Activated naive CD4-positive, alpha-beta T cell treated with anti-CD3 and anti-CD28 coated beads, Interleukin-2, amount 50 U/mL, for 24 hours (primary cell): ENCODE data around the gene EXOSC10.
"Not testable (repeated sequence)": the region's sequence is repeated elsewhere in the genome, so short reads cannot be mapped to it uniquely, and the experiment has no call there.

Experiments used
- H3K27ac Mint-ChIP-seq: one replicate; pipeline ENCODE4 v1.8.0; 2021; ENCODE audit warnings: mild to moderate bottlenecking, mixed read lengths
- H3K27me3 Mint-ChIP-seq: one replicate; pipeline ENCODE4 v1.8.0; 2021; ENCODE audit warnings: mixed read lengths
- H3K36me3 Mint-ChIP-seq: one replicate; pipeline ENCODE4 v1.8.0; 2021; ENCODE audit warnings: mixed read lengths
- H3K4me1 Mint-ChIP-seq: one replicate; pipeline ENCODE4 v1.8.0; 2021; ENCODE audit warnings: mixed read lengths
- H3K4me3 Mint-ChIP-seq: one replicate; pipeline ENCODE4 v1.8.0; 2021; ENCODE audit warnings: mild to moderate bottlenecking, mixed read lengths
- H3K9me3 Mint-ChIP-seq: one replicate; pipeline ENCODE4 v1.8.0; 2021; ENCODE audit warnings: mixed read lengths

EXOSC10 gene

GRCh38 chr1:11044849-11045427, 54.7 kb downstream of the EXOSC10 start:
- Mint-ChIP-seq H3K9me3 (no peaks in the 10 kb centered on the region), H3K36me3 (no peaks in the 10 kb centered on the region), H3K4me1 (no peaks in the 10 kb centered on the region), H3K4me3 (no peak overlapping the region), H3K27me3 (no peaks in the 10 kb centered on the region), H3K27ac (no peak overlapping the region)

GRCh38 chr1:11044086-11044848, 55.4 kb downstream of the EXOSC10 start:
- Mint-ChIP-seq H3K4me3 (no peak overlapping the region), H3K36me3 (no peaks in the 10 kb centered on the region), H3K27me3 (no peaks in the 10 kb centered on the region), H3K4me1 (no peaks in the 10 kb centered on the region), H3K9me3 (no peaks in the 10 kb centered on the region), H3K27ac (no peak overlapping the region)

- Mint-ChIP-seq H3K36me3 (no peaks in the 10 kb centered on the region), H3K4me1 (no peaks in the 10 kb centered on the region)
Measured at GRCh38 chr1:11042995-11043874, 56.4 kb downstream of the EXOSC10 start.

GRCh38 chr1:11042065-11042464, 57.6 kb downstream of the EXOSC10 start:
- H3K27ac Mint-ChIP-seq, result no peak overlapping the region
- no peaks in the 10 kb centered on the region for H3K27me3 Mint-ChIP-seq
- peaks cover 6% of the 10 kb centered on the region for H3K4me1 Mint-ChIP-seq
- H3K4me3 Mint-ChIP-seq, result no peak overlapping the region
- H3K36me3 Mint-ChIP-seq, result no peaks in the 10 kb centered on the region
- no peaks in the 10 kb centered on the region for H3K9me3 Mint-ChIP-seq

More at GRCh38 chr1:11042995-11043874, 56.4 kb downstream of the EXOSC10 start:
- Mint-ChIP-seq H3K4me3 (no peak overlapping the region), H3K27me3 (no peaks in the 10 kb centered on the region), H3K27ac (no peak overlapping the region), H3K9me3 (no peaks in the 10 kb centered on the region)

- Mint-ChIP-seq H3K4me3 (no peak overlapping the region), H3K27ac (no peak overlapping the region), H3K27me3 (no peaks in the 10 kb centered on the region), H3K36me3 (no peaks in the 10 kb centered on the region), H3K9me3 (no peaks in the 10 kb centered on the region), H3K4me1 (peaks cover 6% of the 10 kb centered on the region)
Measured at GRCh38 chr1:11041048-11041447, 58.6 kb downstream of the EXOSC10 start.

- not testable (repeated sequence) for H3K4me3 Mint-ChIP-seq, H3K9me3 Mint-ChIP-seq, H3K4me1 Mint-ChIP-seq, H3K27me3 Mint-ChIP-seq, H3K27ac Mint-ChIP-seq, H3K36me3 Mint-ChIP-seq
Measured at GRCh38 chr1:11040105-11040429, 59.6 kb downstream of the EXOSC10 start.

GRCh38 chr1:11039351-11040104, 60.1 kb downstream of the EXOSC10 start:
- H3K9me3 Mint-ChIP-seq, result no peaks in the 10 kb centered on the region
- H3K27me3 Mint-ChIP-seq, result no peaks in the 10 kb centered on the region
- no peaks in the 10 kb centered on the region for H3K36me3 Mint-ChIP-seq
- H3K4me3 Mint-ChIP-seq, result no peak overlapping the region
- no peak overlapping the region for H3K27ac Mint-ChIP-seq
- peaks cover 6% of the 10 kb centered on the region for H3K4me1 Mint-ChIP-seq

GRCh38 chr1:11037740-11038182, 61.9 kb downstream of the EXOSC10 start:
- Mint-ChIP-seq H3K9me3 (no peaks in the 10 kb centered on the region), H3K4me1 (peaks cover 6% of the 10 kb centered on the region), H3K4me3 (no peak overlapping the region), H3K36me3 (no peaks in the 10 kb centered on the region), H3K27me3 (no peaks in the 10 kb centered on the region), H3K27ac (no peak overlapping the region)

- not testable (repeated sequence) for H3K36me3 Mint-ChIP-seq, H3K27ac Mint-ChIP-seq, H3K4me3 Mint-ChIP-seq, H3K9me3 Mint-ChIP-seq, H3K4me1 Mint-ChIP-seq, H3K27me3 Mint-ChIP-seq
Measured at GRCh38 chr1:11037019-11037739, 62.5 kb downstream of the EXOSC10 start.

- no peaks in the 10 kb centered on the region for H3K27me3 Mint-ChIP-seq
- no peaks in the 10 kb centered on the region for H3K4me1 Mint-ChIP-seq
- no peaks in the 10 kb centered on the region for H3K9me3 Mint-ChIP-seq
- H3K36me3 Mint-ChIP-seq, result no peaks in the 10 kb centered on the region
- H3K4me3 Mint-ChIP-seq, result no peak overlapping the region
- no peak overlapping the region for H3K27ac Mint-ChIP-seq
Measured at GRCh38 chr1:11031624-11032262, 67.9 kb downstream of the EXOSC10 start.

- no peaks in the 10 kb centered on the region for H3K36me3 Mint-ChIP-seq
- no peak overlapping the region for H3K4me3 Mint-ChIP-seq
- H3K27me3 Mint-ChIP-seq, result no peaks in the 10 kb centered on the region
- H3K27ac Mint-ChIP-seq, result no peak overlapping the region
- no peaks in the 10 kb centered on the region for H3K9me3 Mint-ChIP-seq
- H3K4me1 Mint-ChIP-seq, result no peaks in the 10 kb centered on the region
Measured at GRCh38 chr1:11030865-11031264, 68.8 kb downstream of the EXOSC10 start.

- no peaks in the 10 kb centered on the region for H3K9me3 Mint-ChIP-seq
- H3K36me3 Mint-ChIP-seq, result peaks cover 9% of the 10 kb centered on the region
- H3K27ac Mint-ChIP-seq, result no peak overlapping the region
- H3K4me1 Mint-ChIP-seq, result peaks cover 15% of the 10 kb centered on the region
- H3K27me3 Mint-ChIP-seq, result no peaks in the 10 kb centered on the region
- no peak overlapping the region for H3K4me3 Mint-ChIP-seq
Measured at GRCh38 chr1:11028018-11028417, 71.7 kb downstream of the EXOSC10 start.

GRCh38 chr1:11027316-11027715, 72.4 kb downstream of the EXOSC10 start:
- Mint-ChIP-seq H3K27ac (no peak overlapping the region), H3K9me3 (no peaks in the 10 kb centered on the region), H3K27me3 (no peaks in the 10 kb centered on the region), H3K4me1 (peaks cover 18% of the 10 kb centered on the region), H3K36me3 (peaks cover 13% of the 10 kb centered on the region), H3K4me3 (no peak overlapping the region)

- H3K9me3 Mint-ChIP-seq, result no peaks in the 10 kb centered on the region
- peaks cover 16% of the 10 kb centered on the region for H3K36me3 Mint-ChIP-seq
- H3K4me1 Mint-ChIP-seq, result peaks cover 22% of the 10 kb centered on the region
- H3K4me3 Mint-ChIP-seq, result no peak overlapping the region
- H3K27me3 Mint-ChIP-seq, result no peaks in the 10 kb centered on the region
- peak overlapping the region; percentile 9 for H3K27ac Mint-ChIP-seq
Measured at GRCh38 chr1:11026903-11027302, 72.8 kb downstream of the EXOSC10 start.
